Islet of Langerhans (tissue), 1 donor: ENCODE results near the gene MOK.
"Not testable (repeated sequence)": the region's sequence is repeated elsewhere in the genome, so short reads cannot be mapped to it uniquely, and the experiment has no call there.

Source experiments
- FAIRE-seq: peaks from one replicate; lab custom pipeline; 2011; peaks lifted over from hg19 to GRCh38; lab: Jason Lieb, UNC

Gene MOK

GRCh38 chr14:102246071-102246470, 58.9 kb downstream of the MOK start:
- FAIRE-seq = no peak

- FAIRE-seq = not testable (repeated sequence)
These were observed 61.2 kb downstream of the MOK start for GRCh38 chr14:102243795-102244194.

DNA sequence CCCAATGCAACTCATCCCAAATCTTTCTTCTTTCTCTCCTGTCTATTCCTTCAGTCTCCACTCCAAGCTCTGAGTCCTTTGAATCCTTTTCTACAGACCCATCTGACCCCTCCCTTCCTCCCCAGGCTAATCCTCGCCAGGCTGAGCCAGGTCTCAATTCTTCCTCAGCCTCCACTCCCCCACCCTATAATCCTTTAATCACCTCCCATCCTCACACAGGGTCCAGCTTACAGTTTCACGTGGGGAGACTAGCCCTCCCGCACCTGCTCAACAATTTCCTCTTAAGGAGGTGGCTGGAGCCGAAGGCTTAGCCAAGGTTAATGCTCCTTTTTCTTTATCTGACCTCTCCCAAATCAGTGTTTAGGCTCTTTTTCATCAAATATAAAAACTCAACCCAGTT, 63.8 kb downstream of the MOK start:
- FAIRE-seq = no peak

- FAIRE-seq = not testable (repeated sequence)
These were observed 64.5 kb downstream of the MOK start for GRCh38 chr14:102240481-102240880.

DNA sequence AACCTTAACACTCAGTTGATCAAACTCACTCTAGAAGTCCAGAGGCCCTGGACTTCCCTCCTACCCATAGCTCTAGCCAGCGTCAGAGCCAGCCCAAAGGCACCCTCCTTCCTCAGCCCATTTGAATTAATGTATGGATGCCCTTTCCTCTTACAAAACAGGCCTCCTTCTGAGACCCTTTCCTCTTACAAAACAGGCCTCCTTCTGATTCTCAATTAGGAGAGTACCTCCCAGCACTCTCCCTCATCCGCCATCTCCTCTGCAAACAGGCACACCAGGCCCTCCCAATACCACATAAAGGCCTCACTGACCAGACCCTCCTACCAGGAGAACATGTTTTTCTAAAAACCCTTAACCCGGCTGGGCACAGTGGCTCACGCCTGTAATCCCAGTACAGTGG, 65.7 kb downstream of the MOK start:
- no peak for FAIRE-seq

- no peak for FAIRE-seq
These were observed 66.2 kb downstream of the MOK start for GRCh38 chr14:102238766-102239165.

GRCh38 chr14:102238131-102238530, 66.8 kb downstream of the MOK start:
- no peak for FAIRE-seq

GRCh38 chr14:102236026-102236425, 68.9 kb downstream of the MOK start:
- no peak for FAIRE-seq

DNA sequence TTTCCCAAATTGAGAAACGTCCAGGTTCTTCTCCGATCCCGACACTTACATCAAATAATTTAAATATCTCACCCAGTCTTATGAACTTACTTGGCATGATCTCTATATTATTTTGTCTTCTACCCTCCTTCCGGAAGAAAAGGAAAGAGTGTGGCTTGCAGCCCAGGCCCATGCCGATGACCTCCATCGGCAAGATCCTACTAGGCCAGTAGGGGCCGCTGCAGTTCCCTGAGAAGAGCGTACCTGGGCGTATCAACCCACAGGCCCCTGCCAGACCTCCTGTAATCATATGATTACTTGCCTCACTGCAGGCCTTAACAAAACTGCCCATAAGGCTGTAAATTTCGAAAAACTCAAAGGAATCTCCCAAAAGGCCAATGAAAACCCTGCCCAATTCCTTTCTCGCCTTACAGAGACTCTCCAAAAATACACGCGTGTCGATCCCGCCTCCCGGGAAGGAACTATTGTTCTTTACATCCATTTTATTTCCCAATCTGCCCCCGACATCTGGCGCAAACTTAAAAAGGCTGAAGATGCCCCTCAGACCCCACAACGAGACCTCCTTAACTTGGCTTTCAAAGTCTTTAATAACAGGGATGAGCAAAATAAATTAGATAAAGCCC, 69.6 kb downstream of the MOK start:
- FAIRE-seq = peak; percentile 30

GRCh38 chr14:102234331-102235264, 70.4 kb downstream of the MOK start:
- no peak for FAIRE-seq

GRCh38 chr14:102233081-102233480, 71.9 kb downstream of the MOK start:
- no peak for FAIRE-seq

- FAIRE-seq = no peak
These were observed 72.7 kb downstream of the MOK start for GRCh38 chr14:102232348-102232625.

- no peak for FAIRE-seq
These were observed 73.3 kb downstream of the MOK start for GRCh38 chr14:102231476-102232347.

GRCh38 chr14:102230481-102231210, 74.3 kb downstream of the MOK start:
- FAIRE-seq = no peak

- no peak for FAIRE-seq
These were observed 75.2 kb downstream of the MOK start for GRCh38 chr14:102229739-102230092.

- no peak for FAIRE-seq
These were observed 75.8 kb downstream of the MOK start for GRCh38 chr14:102229071-102229738.

GRCh38 chr14:102227184-102227964, 77.6 kb downstream of the MOK start:
- no peak for FAIRE-seq

- no peak for FAIRE-seq
These were observed 78.4 kb downstream of the MOK start for GRCh38 chr14:102226356-102227125.

DNA sequence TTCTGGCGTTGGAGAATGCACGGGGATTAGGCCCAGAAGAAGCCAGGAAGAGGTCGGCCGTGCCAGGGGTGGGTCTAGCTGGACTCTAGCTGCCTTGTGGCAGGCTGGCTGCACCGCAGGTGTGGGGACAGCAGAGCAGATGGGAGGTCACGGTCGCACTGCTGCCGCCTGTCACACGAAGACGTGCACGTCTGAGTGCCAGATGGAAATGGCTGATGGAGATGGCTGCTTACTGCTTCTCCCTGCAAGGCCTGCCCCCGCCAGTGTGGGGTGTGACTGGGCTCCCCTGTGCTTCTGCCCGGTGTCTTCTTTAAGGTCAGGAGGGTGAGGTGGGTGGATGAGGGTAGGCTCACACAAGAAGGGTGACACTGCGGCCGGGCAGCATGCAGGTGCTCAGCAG, 79.0 kb downstream of the MOK start:
- no peak for FAIRE-seq

GRCh38 chr14:102225386-102225785, 79.6 kb downstream of the MOK start:
- FAIRE-seq = no peak
